PC-3 (cell line): ENCODE data around the gene PLXNB1. TPM values are rescaled to one million over a fixed set of nuclear protein-coding genes. Genes with fewer than 3 reads are reported as not detected.

Experiments
- ATAC-seq: fragments of 200-7000 bp; cut with Tn5 transposase; 2 replicates; pipeline ENCODE4 v1.9.1; 2020; ENCODE audit warnings: mild to moderate bottlenecking, moderate library complexity
- BruUV-seq: library from RNA; stranded (reverse); fragments of 400-500 nt; replicated peaks from 2 replicates; lab custom pipeline; 2021; lab: Mats Ljungman, UMichigan
- CTCF ChIA-PET: fragments of 300-600 bp; sonication (Branson Sonifier 250); formaldehyde crosslinking; loops from one replicate; lab custom pipeline; 2022; ENCODE audit warnings: antibody characterized with exemption; lab: Charles Lee
- POLR2A ChIA-PET: fragments of 300-600 bp; sonication (Branson Sonifier 250); formaldehyde crosslinking; loops from one replicate; lab custom pipeline; 2022; ENCODE audit warnings: antibody characterized with exemption; ENCODE audit not compliant: unreplicated experiment; lab: Charles Lee
- DNase-seq: peaks from one replicate; pipeline ENCODE4 v3.0.0-alpha.2; 2015
- H2AFZ ChIP-seq: fragments of 300-600 bp; sonication (generic); 2 replicates; pipeline ENCODE4 v1.6.0; 2016; ENCODE audit warnings: antibody characterized with exemption, low read length
- H3F3A ChIP-seq: fragments of 300-600 bp; sonication (generic); one replicate; pipeline ENCODE4 v1.6.0; 2017; ENCODE audit warnings: antibody characterized with exemption, low read length, control low read depth, mild to moderate bottlenecking; ENCODE audit not compliant: unreplicated experiment
- H3K27ac ChIP-seq: fragments of 300-600 bp; sonication (generic); 2 replicates; pipeline ENCODE4 v1.5.1; 2016; ENCODE audit warnings: mild to moderate bottlenecking, low read length
- H3K27me3 ChIP-seq: fragments of 300-600 bp; sonication (generic); 2 replicates; pipeline ENCODE4 v1.6.1; 2016; ENCODE audit warnings: low read length, mixed read lengths
- H3K36me3 ChIP-seq: fragments of 300-600 bp; sonication (generic); 2 replicates; pipeline ENCODE4 v1.6.1; 2016; ENCODE audit warnings: low read depth, mixed run types, low read length, mixed read lengths
- H3K4me1 ChIP-seq: fragments of 300-600 bp; sonication (generic); 2 replicates; pipeline ENCODE4 v1.5.1; 2016; ENCODE audit warnings: low read length; ENCODE audit not compliant: insufficient read depth
- H3K4me2 ChIP-seq: fragments of 300-600 bp; sonication (generic); 2 replicates; pipeline ENCODE4 v1.6.0; 2016; ENCODE audit warnings: low read length
- H3K4me3 ChIP-seq: fragments of 300-600 bp; sonication (generic); 2 replicates; pipeline ENCODE4 v1.5.1; 2016; ENCODE audit warnings: mild to moderate bottlenecking, low read length, mixed read lengths
- H3K79me2 ChIP-seq: fragments of 300-600 bp; sonication (generic); 2 replicates; pipeline ENCODE4 v1.6.1; 2017; ENCODE audit warnings: low read length, mixed read lengths
- H3K9ac ChIP-seq: fragments of 300-600 bp; sonication (generic); 2 replicates; pipeline ENCODE4 v1.6.0; 2016; ENCODE audit warnings: mild to moderate bottlenecking, low read length
- H3K9me2 ChIP-seq: fragments of 300-600 bp; sonication (generic); replicated peaks from 2 replicates; pipeline ENCODE4 v1.6.1; 2016; ENCODE audit warnings: mixed run types, low read length, mixed read lengths
- H3K9me3 ChIP-seq: fragments of 300-600 bp; sonication (generic); 2 replicates; pipeline ENCODE4 v1.6.1; 2016; ENCODE audit warnings: low read length, mixed read lengths
- H4K20me1 ChIP-seq: fragments of 300-600 bp; sonication (generic); 2 replicates; pipeline ENCODE4 v1.6.1; 2016; ENCODE audit warnings: low read length, mixed read lengths
- EZH2 ChIP-seq: fragments of 300-600 bp; sonication (generic); IDR thresholded peaks from one replicate; pipeline ENCODE4 v1.6.1; 2017; ENCODE audit warnings: antibody characterized with exemption, mild to moderate bottlenecking, low read length; ENCODE audit not compliant: unreplicated experiment
- EZH2phosphoT487 ChIP-seq: fragments of 300-600 bp; sonication (generic); IDR thresholded peaks from 2 replicates; pipeline ENCODE4 v1.6.1; 2018; ENCODE audit warnings: mild to moderate bottlenecking, antibody characterized with exemption, low read length, borderline replicate concordance
- intact Hi-C: fragments of 100-400 bp; cut with micrococcal nuclease; formaldehyde crosslinking; loops from 2 replicates; pipeline ENCODE4 v1.9.0; 2023
- total RNA-seq: library from RNA; depleted of rRNA; stranded (reverse); fragments of >200 nt; gene quantifications from 2 replicates; pipeline ENCODE4 v1.2.3, GENCODE V29; 2014
- TF ChIP-seq, protein P1 (sequence below): fragments of 300-600 bp; sonication (generic); conservative IDR thresholded peaks from 2 replicates; pipeline ENCODE4 v1.5.1; 2017; ENCODE audit warnings: antibody characterized with exemption, low read depth, mild to moderate bottlenecking, low read length

Gene PLXNB1
- total RNA-seq, 1 experiment from 2014 or later: 35.4 TPM

DNA sequence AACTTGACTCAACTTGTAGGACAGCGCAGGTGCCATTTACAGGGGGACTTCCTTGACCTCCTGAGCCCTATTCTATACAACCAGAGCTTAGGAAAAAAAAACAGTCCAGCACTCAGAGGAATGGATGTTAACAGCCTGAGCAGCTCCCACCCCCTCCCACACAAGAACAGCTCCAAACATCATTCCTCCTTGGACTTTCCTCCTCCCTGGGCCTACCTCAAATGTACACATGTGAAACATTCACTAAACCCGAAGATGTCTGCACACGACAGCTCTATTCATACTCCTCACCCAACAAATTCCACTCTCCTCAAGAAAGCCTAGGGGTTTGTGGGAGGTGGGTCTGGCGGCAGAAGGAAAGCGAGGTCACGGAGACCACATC lies 16.1 kb upstream of the PLXNB1 start:
- DNase-seq (no peak), ATAC-seq (peak; percentile 1; the same call in 1 of the 2 replicates)
- TSS peak; percentile 81 for BruUV-seq
- Histone ChIP-seq H3K27me3 (no peaks in the 10 kb centered on the region), H3K4me2 (peak overlapping the region; percentile 87), H3K4me1 (peaks cover 34% of the 10 kb centered on the region), H3K4me3 (peak overlapping the region; percentile 98), H3K9me2 (no peaks in the 10 kb centered on the region), H3F3A (peaks cover 12% of the 10 kb centered on the region), H3K79me2 (peaks cover 50% of the 10 kb centered on the region), H3K9ac (peak overlapping the region; percentile 81), H3K9me3 (no peaks in the 10 kb centered on the region), H4K20me1 (peaks cover 7% of the 10 kb centered on the region), H3K36me3 (peaks cover 16% of the 10 kb centered on the region), H2AFZ (peak overlapping the region; percentile 92), H3K27ac (peak overlapping the region; percentile 30)
- ChIA-PET POLR2A (interaction anchor here (0.6 to 0.7 kb wide), 3 partner anchors 20 to 164 kb away, joined by 3 to 4 read pairs (median 3); no protein-coding TSS in a partner anchor), CTCF (interaction anchor here (0.6 to 3.3 kb wide), 3 partner anchors 10 to 216 kb away, joined by 3 to 39 read pairs (median 6); no protein-coding TSS in a partner anchor)
- intact Hi-C loops: loop anchor here (5.0 kb wide), 1 partner anchor 111 kb away; the partner anchor contains the start of gene PFKFB4
- TF ChIP-seq, protein P1, sequence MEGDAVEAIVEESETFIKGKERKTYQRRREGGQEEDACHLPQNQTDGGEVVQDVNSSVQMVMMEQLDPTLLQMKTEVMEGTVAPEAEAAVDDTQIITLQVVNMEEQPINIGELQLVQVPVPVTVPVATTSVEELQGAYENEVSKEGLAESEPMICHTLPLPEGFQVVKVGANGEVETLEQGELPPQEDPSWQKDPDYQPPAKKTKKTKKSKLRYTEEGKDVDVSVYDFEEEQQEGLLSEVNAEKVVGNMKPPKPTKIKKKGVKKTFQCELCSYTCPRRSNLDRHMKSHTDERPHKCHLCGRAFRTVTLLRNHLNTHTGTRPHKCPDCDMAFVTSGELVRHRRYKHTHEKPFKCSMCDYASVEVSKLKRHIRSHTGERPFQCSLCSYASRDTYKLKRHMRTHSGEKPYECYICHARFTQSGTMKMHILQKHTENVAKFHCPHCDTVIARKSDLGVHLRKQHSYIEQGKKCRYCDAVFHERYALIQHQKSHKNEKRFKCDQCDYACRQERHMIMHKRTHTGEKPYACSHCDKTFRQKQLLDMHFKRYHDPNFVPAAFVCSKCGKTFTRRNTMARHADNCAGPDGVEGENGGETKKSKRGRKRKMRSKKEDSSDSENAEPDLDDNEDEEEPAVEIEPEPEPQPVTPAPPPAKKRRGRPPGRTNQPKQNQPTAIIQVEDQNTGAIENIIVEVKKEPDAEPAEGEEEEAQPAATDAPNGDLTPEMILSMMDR: no peak
- TF ChIP-seq EZH2 (no peak), EZH2phosphoT487 (no peak)

- no peak overlapping the region for H3K27ac ChIP-seq
- H3K36me3 ChIP-seq: peaks cover 16% of the 10 kb centered on the region
- POLR2A ChIA-PET: interaction anchor here (0.6 to 0.7 kb wide), 2 partner anchors 20 to 349 kb away, joined by 3 read pairs; no protein-coding TSS in a partner anchor
- H3K4me2 ChIP-seq: peak overlapping the region; percentile 87
- peak; percentile 23 for ATAC-seq
- no peaks in the 10 kb centered on the region for H3K9me3 ChIP-seq
- intact Hi-C loops: loop anchor here (5.0 kb wide), 1 partner anchor 112 kb away; the partner anchor contains the start of gene PFKFB4
- peaks cover 34% of the 10 kb centered on the region for H3K4me1 ChIP-seq
- no peak for TF ChIP-seq EZH2phosphoT487
- no peak for TF ChIP-seq EZH2
- TF ChIP-seq, protein P1: no peak
- no peaks in the 10 kb centered on the region for H3K27me3 ChIP-seq
- no peak overlapping the region for H2AFZ ChIP-seq
- CTCF ChIA-PET: interaction anchor here (1.9 to 3.3 kb wide), 2 partner anchors 9 to 45 kb away, joined by 6 to 39 read pairs; no protein-coding TSS in a partner anchor
- H3K9ac ChIP-seq: peak overlapping the region; percentile 81; the same call in 1 of the 2 replicates
- H4K20me1 ChIP-seq: peaks cover 7% of the 10 kb centered on the region
- no peaks in the 10 kb centered on the region for H3K9me2 ChIP-seq
- no TSS peak for BruUV-seq
- peak; percentile 38 for DNase-seq
- H3K4me3 ChIP-seq: peak overlapping the region; percentile 98
- H3F3A ChIP-seq: peaks cover 12% of the 10 kb centered on the region
- peaks cover 57% of the 10 kb centered on the region for H3K79me2 ChIP-seq
Measured at GRCh38 chr3:48445277-48445882, 15.5 kb upstream of the PLXNB1 start.
